K562 (cell line): ENCODE results near the gene TMEM132D. TPM values are rescaled to one million over a fixed set of nuclear protein-coding genes. Genes with fewer than 3 reads are reported as not detected.

Experiments
- ATAC-seq: fragments of 200-7000 bp; cut with Tn5 transposase; 3 replicates; pipeline ENCODE4 v1.9.1; 2020; ENCODE audit warnings: moderate library complexity
- BruUV-seq: library from RNA; stranded (reverse); fragments of 400-500 nt; replicated peaks from 2 replicates; lab custom pipeline; 2021; lab: Mats Ljungman, UMichigan
- CTCF ChIA-PET: fragments of 300-600 bp; formaldehyde crosslinking; extraction: SDS; loops from one replicate; lab custom pipeline; 2021; ENCODE audit warnings: low intra/inter-chr PET ratio; lab: Yijun Ruan, JAX
- POLR2A ChIA-PET: fragments of 300-600, 350-650 bp; sonication (Branson Sonifier 250); formaldehyde crosslinking; extraction: SDS; loops from one replicate; lab custom pipeline; 2021; ENCODE audit warnings: antibody characterized with exemption, inconsistent platforms; lab: Yijun Ruan, JAX
- DNase-seq, 4 experiments: peaks; one replicate each; pipeline versions ENCODE4 v3.0.0 to v3.0.0-alpha.2; 2011 to 2018; ENCODE audit warnings: low spot score in 3 of 4, mixed read lengths in 3 of 4; ENCODE audit errors: extremely low read depth in 1 of 4
- FAIRE-seq: peaks from 2 replicates; lab custom pipeline; 2011; peaks lifted over from hg19 to GRCh38; lab: Jason Lieb, UNC
- H2AFZ ChIP-seq: 2 replicates; pipeline ENCODE4 v1.6.0; 2011; ENCODE audit warnings: low read depth, low read length, control low read depth, inconsistent platforms
- H3K27ac ChIP-seq: fragments of 200-600 bp; 3 replicates; pipeline ENCODE4 v1.8.0; 2011; ENCODE audit warnings: low read depth, mild to moderate bottlenecking, control low read depth, inconsistent platforms, low read length, moderate library complexity, mixed read lengths; ENCODE audit errors: extremely low read depth
- H3K27me3 ChIP-seq, 2 experiments: fragments of 300-600 bp in 1 of 2; 2 replicates in 1 of 2; 3 replicates in 1 of 2; pipeline versions ENCODE4 v1.6.0 to v1.8.0; 2011; ENCODE audit warnings: inconsistent platforms in 2 of 2, low read length in 2 of 2, mild to moderate bottlenecking in 1 of 2, mixed read lengths in 1 of 2, moderate library complexity in 1 of 2; ENCODE audit not compliant: control insufficient read depth in 2 of 2, insufficient read depth in 2 of 2
- H3K36me3 ChIP-seq: fragments of 300-600 bp; 3 replicates; pipeline ENCODE4 v1.8.0; 2011; ENCODE audit warnings: mild to moderate bottlenecking, low read length, inconsistent platforms; ENCODE audit not compliant: control insufficient read depth, insufficient read depth
- H3K4me1 ChIP-seq, 2 experiments: fragments of 200-600 bp in 1 of 2; replicated peaks in 1 of 2; 2 replicates in 1 of 2; 3 replicates in 1 of 2; pipeline versions ENCODE4 v1.5.1 to v1.8.0; 2011; ENCODE audit warnings: inconsistent platforms in 2 of 2, low read length in 2 of 2, mild to moderate bottlenecking in 1 of 2, mixed read lengths in 1 of 2, moderate library complexity in 1 of 2; ENCODE audit not compliant: control insufficient read depth in 2 of 2, insufficient read depth in 2 of 2
- H3K4me2 ChIP-seq: 2 replicates; pipeline ENCODE4 v1.6.1; 2011; ENCODE audit warnings: low read length, control low read depth, inconsistent platforms, mixed read lengths; ENCODE audit not compliant: insufficient read depth
- H3K4me3 ChIP-seq: fragments of 200-600 bp; sonication (generic), shearing (Covaris generic); 2 replicates; pipeline ENCODE4 v1.5.1; 2016; ENCODE audit warnings: control low read depth, inconsistent platforms
- H3K79me2 ChIP-seq: fragments of 200-600 bp; 3 replicates; pipeline ENCODE4 v1.8.0; 2011; ENCODE audit warnings: low read length, inconsistent platforms; ENCODE audit not compliant: control insufficient read depth, insufficient read depth
- H3K9ac ChIP-seq, 2 experiments: 2 replicates each; pipeline versions ENCODE4 v1.6.0 to v1.6.1; 2011; ENCODE audit warnings: low read depth in 2 of 2, low read length in 2 of 2, control low read depth in 1 of 2, inconsistent platforms in 1 of 2, mild to moderate bottlenecking in 1 of 2, mixed read lengths in 1 of 2; ENCODE audit not compliant: insufficient read depth in 1 of 2
- H3K9me1 ChIP-seq: one replicate; pipeline ENCODE4 v1.6.0; 2011; ENCODE audit warnings: inconsistent platforms, mild to moderate bottlenecking, low read length, moderate library complexity; ENCODE audit not compliant: control insufficient read depth, insufficient read depth
- H3K9me3 ChIP-seq: replicated peaks from 2 replicates; pipeline ENCODE4 v1.5.1; 2011; ENCODE audit warnings: low read depth, low read length, inconsistent platforms; ENCODE audit not compliant: control insufficient read depth, insufficient read depth
- H4K20me1 ChIP-seq: replicated peaks from 2 replicates; pipeline ENCODE4 v1.6.1; 2011; ENCODE audit warnings: low read length, inconsistent platforms, mixed read lengths; ENCODE audit not compliant: control insufficient read depth, insufficient read depth
- CHD1 ChIP-seq: fragments of 200-600 bp; sonication (generic); IDR thresholded peaks from one replicate; pipeline ENCODE4 v1.6.1; 2012; ENCODE audit warnings: mild to moderate bottlenecking, moderate library complexity, low read length, inconsistent platforms
- EHMT2 ChIP-seq: fragments of 450-650 bp; IDR thresholded peaks from 2 replicates; pipeline ENCODE4 v1.6.1; 2018; ENCODE audit warnings: antibody characterized with exemption
- ELF1 ChIP-seq: fragments of 200-800 bp; sonication (Bioruptor generic); IDR thresholded peaks from 2 replicates; pipeline ENCODE4 v1.6.1; 2016; ENCODE audit warnings: missing genetic modification characterization, missing compliant biosample characterization
- NFYB ChIP-seq: IDR thresholded peaks from 2 replicates; pipeline ENCODE4 v1.6.1; 2011; ENCODE audit warnings: mild to moderate bottlenecking, moderate library complexity; ENCODE audit not compliant: insufficient read length; ENCODE audit errors: extremely low read depth
- SPI1 ChIP-seq: IDR thresholded peaks from 2 replicates; pipeline ENCODE4 v1.6.1; 2011; ENCODE audit warnings: low read depth, low read length, control low read depth, borderline replicate concordance
- XRCC4 ChIP-seq: IDR thresholded peaks from one replicate; pipeline ENCODE4 v1.6.1; 2011; ENCODE audit not compliant: insufficient read depth, insufficient read length; ENCODE audit errors: extremely low read depth
- ZNF57 ChIP-seq: fragments of 450-650 bp; formaldehyde crosslinking; IDR thresholded peaks from 2 replicates; pipeline ENCODE4 v1.4.0; 2020; ENCODE audit warnings: mild to moderate bottlenecking, moderate library complexity
- WGBS: fragments of 100-300 bp; shearing (Covaris generic); methylation state at CpG from one replicate; pipeline ENCODE4 v1.1.6; 2016; ENCODE audit warnings: low coverage, mixed read lengths; ENCODE audit not compliant: insufficient coverage; ENCODE audit errors: missing lambda C conversion rate; 5-methylcytosine and 5-hydroxymethylcytosine counted together
- in situ Hi-C: fragments of 300-500 bp; cut with MboI; formaldehyde crosslinking; loops from 4 replicates; pipeline ENCODE4 v1.15.0; 2018; ENCODE audit warnings: inconsistent platforms, mixed read lengths
- intact Hi-C: fragments of 100-400 bp; cut with micrococcal nuclease; formaldehyde crosslinking; loops from 2 replicates; pipeline ENCODE4 v1.14.2; 2022
- polyA plus RNA-seq, 8 experiments: library from polyadenylated mRNA; depleted of rRNA in 4 of 8; stranded (reverse) in 5 of 8; unstranded in 3 of 8; fragments of >200 nt; fragmentation: Nextera tagmentation in 2 of 8; fragmentation: Illumina TruSeq in 1 of 8; extraction: Ambion mirVana in 2 of 8; extraction: Trizol in 1 of 8; gene quantifications; 2 replicates each; pipeline versions ENCODE4 v1.2.1 to v1.2.3, GENCODE V29; 2011 to 2014; ENCODE audit warnings: inconsistent platforms in 1 of 8, missing spikeins in 1 of 8
- total RNA-seq, 7 experiments: library from RNA; depleted of rRNA in 6 of 7; stranded (reverse); fragments of >200 nt in 6 of 7; fragmentation: Illumina TruSeq in 2 of 7; extraction: Trizol in 2 of 7; gene quantifications; 2 replicates each; pipeline versions ENCODE4 v1.2.1 to v1.2.3, GENCODE V29; 2011 to 2021; ENCODE audit warnings: low replicate concordance in 1 of 7

The TMEM132D gene
- total and polyA plus RNA-seq, 9 of the 15 experiments (the other 6 are each of a cell fraction or from before 2014, with no cell fraction given), result not detected

DNA sequence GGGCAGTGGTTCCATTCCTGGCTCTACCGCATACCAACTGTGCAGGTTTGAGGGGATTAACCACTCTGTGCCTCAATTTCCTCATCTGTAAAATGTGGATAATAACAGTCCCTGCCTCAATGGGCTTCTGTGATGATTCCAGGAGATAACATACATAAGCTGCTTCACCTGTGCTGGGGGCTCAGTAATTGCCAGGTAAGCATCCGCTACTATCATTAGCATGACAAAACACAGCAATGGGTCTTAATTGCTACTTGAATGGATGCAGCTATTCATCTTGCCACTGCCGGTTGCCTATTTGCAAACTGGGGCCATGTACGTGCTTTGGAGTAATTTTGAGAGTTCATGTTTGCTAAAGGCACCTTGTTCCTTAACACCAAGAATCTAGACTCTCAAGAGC lies 132.6 kb downstream of the TMEM132D start:
- no peak overlapping the region for H2AFZ ChIP-seq
- no peak overlapping the region for H3K4me2 ChIP-seq
- TF ChIP-seq ELF1 (tag), result no peak
- peaks cover 0 to 15% of the 10 kb centered on the region in 2 experiments; a peak in 2 of 5 replicates for H3K27me3 ChIP-seq
- no peaks in the 10 kb centered on the region for H3K9me1 ChIP-seq
- H3K79me2 ChIP-seq, result no peaks in the 10 kb centered on the region
- H3K4me3 ChIP-seq, result no peak overlapping the region
- intact Hi-C loops (no loop called here), in situ Hi-C loops (no loop called here)
- no peaks in the 10 kb centered on the region for H4K20me1 ChIP-seq
- no peaks in the 10 kb centered on the region for H3K36me3 ChIP-seq
- DNase-seq (no peak), FAIRE-seq (no peak), ATAC-seq (no peak)
- ChIA-PET CTCF (no interaction called here), POLR2A (no interaction called here)
- BruUV-seq, result no TSS peak
- H3K9ac ChIP-seq, result no peak overlapping the region
- H3K4me1 ChIP-seq, result no peaks in the 10 kb centered on the region
- H3K9me3 ChIP-seq, result no peaks in the 10 kb centered on the region
- H3K27ac ChIP-seq, result no peak overlapping the region
- WGBS, result 5% methylated on average over 4 of the region's 4 CpGs

DNA sequence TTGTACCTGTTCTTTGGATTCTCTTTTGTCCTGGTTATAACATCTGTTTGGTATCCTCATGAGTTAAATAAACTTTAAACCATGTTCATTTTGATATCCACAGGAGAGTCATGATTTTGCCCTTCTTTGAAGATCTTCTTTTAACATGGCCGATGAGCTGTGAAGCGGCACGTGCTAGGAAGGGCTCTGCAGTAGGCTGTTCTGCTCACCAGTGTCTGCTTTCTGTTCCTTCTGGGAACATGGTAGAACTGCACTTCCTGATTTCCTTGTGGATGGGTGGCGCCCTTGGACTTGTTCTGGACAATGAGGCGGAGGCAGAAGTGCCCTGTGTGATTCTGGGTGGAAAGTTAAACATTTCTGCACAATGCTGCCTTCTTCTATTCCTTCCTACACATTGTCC lies 138.1 kb downstream of the TMEM132D start:
- no peaks in the 10 kb centered on the region for H4K20me1 ChIP-seq
- in situ Hi-C loops, result no loop called here
- H3K9ac ChIP-seq, result no peak overlapping the region
- no peaks in the 10 kb centered on the region for H3K4me1 ChIP-seq
- CTCF ChIA-PET, result no interaction called here
- no peak overlapping the region for H3K4me2 ChIP-seq
- 2% methylated on average over 5 of the region's 5 CpGs for WGBS
- H3K9me1 ChIP-seq, result no peaks in the 10 kb centered on the region
- no peaks in the 10 kb centered on the region for H3K79me2 ChIP-seq
- no peak for DNase-seq
- TF ChIP-seq EHMT2 (no peak), NFYB (no peak), CHD1 (no peak), SPI1 (peak; percentile 30; the same call in 1 of the 2 replicates), ZNF57 (CRISPR knock-in tag) (no peak), XRCC4 (no peak)
- TF ChIP-seq, all 486 proteins: peak for 1
- FAIRE-seq, result no peak
- no peak overlapping the region for H3K4me3 ChIP-seq
- H3K36me3 ChIP-seq, result no peaks in the 10 kb centered on the region
- peaks cover 4 to 12% of the 10 kb centered on the region in 2 experiments; a peak in 3 of 5 replicates for H3K27me3 ChIP-seq
- BruUV-seq, result no TSS peak
- H3K27ac ChIP-seq, result no peak overlapping the region
- intact Hi-C loops, result no loop called here
- H2AFZ ChIP-seq, result no peak overlapping the region
- no peaks in the 10 kb centered on the region for H3K9me3 ChIP-seq
- POLR2A ChIA-PET, result no interaction called here
- ATAC-seq, result no peak
